Lower lobe of right lung (tissue), 2 donors: ENCODE data around the gene CCDC47. TPM values are rescaled to one million over a fixed set of nuclear protein-coding genes. Genes with fewer than 3 reads are reported as not detected.
A peak's percentile ranks its signal among the peaks of the same experiment; 100 is the strongest.

Experiments
- ATAC-seq, 2 donors: fragments of 200-7000 bp; cut with Tn5 transposase; one replicate each; pipeline ENCODE4 v1.9.1; 2020 to 2022; ENCODE audit warnings: mild to moderate bottlenecking in 2 of 2, moderate library complexity in 2 of 2
- DNase-seq: peaks from one replicate; pipeline ENCODE4 v3.0.0-alpha.2; 2020
- H3K27ac ChIP-seq: fragments of 200-600 bp; one replicate; pipeline ENCODE4 v1.8.0; 2022
- H3K27me3 ChIP-seq: fragments of 200-600 bp; one replicate; pipeline ENCODE4 v1.8.0; 2022; ENCODE audit warnings: low read depth
- H3K36me3 ChIP-seq: fragments of 200-600 bp; one replicate; pipeline ENCODE4 v1.8.0; 2022; ENCODE audit warnings: mild to moderate bottlenecking
- H3K4me1 ChIP-seq: fragments of 200-600 bp; one replicate; pipeline ENCODE4 v1.8.0; 2022
- H3K4me3 ChIP-seq: fragments of 200-600 bp; one replicate; pipeline ENCODE4 v1.8.0; 2022; ENCODE audit warnings: mild to moderate bottlenecking
- H3K9me3 ChIP-seq: fragments of 200-600 bp; one replicate; pipeline ENCODE4 v1.8.0; 2022
- intact Hi-C: fragments of 100-400 bp; cut with DNase I; formaldehyde crosslinking; loops from one replicate; pipeline ENCODE4 v1.11.0; 2022
- total RNA-seq: library from RNA; stranded (reverse); fragmentation: NEBNext Ultra II Directional; extraction: Animal tissue kit (Norgen Biotek cat#: 25700); gene quantifications from one replicate; pipeline ENCODE4 v1.2.1, GENCODE V29; 2021
- TF ChIP-seq, protein P1 (sequence below): fragments of 200-600 bp; IDR thresholded peaks from one replicate; pipeline ENCODE4 v1.8.0; 2022; ENCODE audit warnings: antibody characterized with exemption, mild to moderate bottlenecking
- donor health status: DM: no; HTN: yes; CAD: no; lungs with severe emphysema.

Gene CCDC47
- total RNA-seq, 1 donor from 2014 or later, result 80.2 TPM

DNA sequence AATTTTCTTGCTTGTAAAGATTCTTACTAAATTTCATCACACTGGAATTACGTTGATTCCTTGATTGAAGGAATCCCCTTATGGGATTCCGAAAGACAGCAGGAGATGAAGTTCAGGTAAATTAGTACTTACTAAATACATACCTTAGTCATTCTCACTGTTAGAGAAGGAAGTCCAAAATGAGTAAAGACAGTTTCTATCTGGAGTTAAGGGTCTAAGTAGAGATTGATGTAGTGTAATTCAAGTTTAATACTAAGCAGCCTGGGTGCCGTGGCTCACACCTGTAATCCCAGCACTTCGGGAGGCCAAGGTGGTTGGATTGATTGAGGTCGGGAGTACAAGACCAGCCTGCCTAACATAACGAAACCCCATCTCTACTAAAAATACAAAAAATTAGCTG, 10.1 kb upstream of the CCDC47 start:
- H3K36me3 ChIP-seq, result peaks cover 57% of the 10 kb centered on the region

DNA sequence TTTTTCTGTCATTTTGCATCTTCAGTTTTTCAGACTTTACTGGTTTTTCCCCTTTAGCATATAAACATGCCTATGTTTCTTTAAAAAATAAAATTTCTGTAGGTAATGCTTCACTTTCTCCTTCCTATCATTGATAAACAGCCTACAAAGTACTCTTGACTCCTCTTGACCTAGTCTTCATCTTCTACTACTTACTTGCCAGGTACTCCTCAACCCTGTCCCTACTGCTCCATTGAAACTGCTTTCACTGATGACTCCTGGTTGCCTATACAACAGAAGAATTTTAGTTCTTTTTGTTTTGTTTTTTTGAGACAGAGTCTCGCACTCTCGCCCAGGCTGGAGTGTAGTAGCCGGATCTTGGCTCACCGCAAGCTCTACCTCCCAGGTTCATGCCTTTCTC, 7.5 kb upstream of the CCDC47 start:
- TF ChIP-seq, protein P1, sequence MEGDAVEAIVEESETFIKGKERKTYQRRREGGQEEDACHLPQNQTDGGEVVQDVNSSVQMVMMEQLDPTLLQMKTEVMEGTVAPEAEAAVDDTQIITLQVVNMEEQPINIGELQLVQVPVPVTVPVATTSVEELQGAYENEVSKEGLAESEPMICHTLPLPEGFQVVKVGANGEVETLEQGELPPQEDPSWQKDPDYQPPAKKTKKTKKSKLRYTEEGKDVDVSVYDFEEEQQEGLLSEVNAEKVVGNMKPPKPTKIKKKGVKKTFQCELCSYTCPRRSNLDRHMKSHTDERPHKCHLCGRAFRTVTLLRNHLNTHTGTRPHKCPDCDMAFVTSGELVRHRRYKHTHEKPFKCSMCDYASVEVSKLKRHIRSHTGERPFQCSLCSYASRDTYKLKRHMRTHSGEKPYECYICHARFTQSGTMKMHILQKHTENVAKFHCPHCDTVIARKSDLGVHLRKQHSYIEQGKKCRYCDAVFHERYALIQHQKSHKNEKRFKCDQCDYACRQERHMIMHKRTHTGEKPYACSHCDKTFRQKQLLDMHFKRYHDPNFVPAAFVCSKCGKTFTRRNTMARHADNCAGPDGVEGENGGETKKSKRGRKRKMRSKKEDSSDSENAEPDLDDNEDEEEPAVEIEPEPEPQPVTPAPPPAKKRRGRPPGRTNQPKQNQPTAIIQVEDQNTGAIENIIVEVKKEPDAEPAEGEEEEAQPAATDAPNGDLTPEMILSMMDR, result no peak
- no peaks in the 10 kb centered on the region for H3K9me3 ChIP-seq
- no peak overlapping the region for H3K27ac ChIP-seq
- no peak for DNase-seq
- H3K27me3 ChIP-seq, result no peaks in the 10 kb centered on the region
- H3K36me3 ChIP-seq, result peaks cover 50% of the 10 kb centered on the region
- no peak overlapping the region for H3K4me3 ChIP-seq
- peaks cover 53% of the 10 kb centered on the region for H3K4me1 ChIP-seq
- ATAC-seq, result peak; percentile 43 to 62
- intact Hi-C loops, result no loop called here

More for the DNA sequence above, 10.1 kb upstream of the CCDC47 start:
- DNase-seq, result no peak
- peaks cover 30% of the 10 kb centered on the region for H3K4me1 ChIP-seq
- TF ChIP-seq, protein P1, result no peak
- no peak for ATAC-seq
- H3K9me3 ChIP-seq, result no peaks in the 10 kb centered on the region
- no peak overlapping the region for H3K27ac ChIP-seq
- intact Hi-C loops, result no loop called here
- no peaks in the 10 kb centered on the region for H3K27me3 ChIP-seq
- H3K4me3 ChIP-seq, result no peak overlapping the region

DNA sequence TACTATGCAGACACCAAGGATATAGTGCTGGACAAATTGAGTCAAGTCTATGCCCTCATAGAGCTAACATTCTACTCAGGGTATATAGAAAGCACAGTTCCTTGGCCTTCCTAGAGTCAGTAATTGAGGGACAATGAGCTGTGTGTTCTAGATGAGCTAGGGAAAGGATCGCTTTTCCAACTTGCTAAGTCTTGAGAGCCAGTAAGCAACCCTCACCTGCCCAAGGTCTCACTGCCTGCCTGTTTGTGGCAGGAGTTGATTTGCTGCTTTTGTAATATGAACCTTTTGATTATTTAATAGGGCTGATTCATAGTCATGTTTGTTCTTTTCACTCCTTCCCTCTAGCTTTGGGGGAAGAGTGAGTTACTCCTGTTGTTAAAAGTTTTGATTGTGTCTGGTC, 7.1 kb upstream of the CCDC47 start:
- Histone ChIP-seq H3K9me3 (no peaks in the 10 kb centered on the region), H3K36me3 (peaks cover 47% of the 10 kb centered on the region), H3K4me1 (peaks cover 57% of the 10 kb centered on the region), H3K27me3 (no peaks in the 10 kb centered on the region), H3K27ac (no peak overlapping the region), H3K4me3 (no peak overlapping the region)
- TF ChIP-seq, protein P1, result no peak
- intact Hi-C loops, result no loop called here
- DNase-seq (no peak), ATAC-seq (peak; percentile 38 to 57)

DNA sequence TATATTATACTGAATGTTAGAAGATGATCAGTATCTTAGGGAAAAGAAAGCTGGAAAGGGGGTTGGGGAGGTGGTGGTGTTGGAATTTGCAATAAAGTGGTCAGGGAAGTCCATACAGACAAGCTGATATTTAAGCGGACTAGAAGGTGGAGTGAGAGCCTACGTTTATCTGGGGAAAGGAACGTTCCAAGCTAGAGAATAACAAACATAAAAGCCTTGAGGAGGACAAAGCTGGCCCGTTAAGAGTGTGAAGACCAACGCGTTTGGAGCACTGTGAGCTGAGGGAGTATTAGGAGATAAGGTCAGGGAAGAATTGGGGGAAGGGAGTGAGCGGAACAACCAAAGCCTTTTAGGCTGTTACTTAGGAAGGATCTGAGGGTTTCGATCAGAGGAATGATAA, 2.0 kb upstream of the CCDC47 start:
- intact Hi-C loops, result no loop called here
- peak overlapping the region; percentile 96 for H3K27ac ChIP-seq
- peak overlapping the region; percentile 87 for H3K4me3 ChIP-seq
- no peaks in the 10 kb centered on the region for H3K27me3 ChIP-seq
- ATAC-seq (no peak), DNase-seq (no peak)
- TF ChIP-seq, protein P1, result no peak
- no peaks in the 10 kb centered on the region for H3K9me3 ChIP-seq
- H3K36me3 ChIP-seq, result peaks cover 30% of the 10 kb centered on the region
- peaks cover 61% of the 10 kb centered on the region for H3K4me1 ChIP-seq

DNA sequence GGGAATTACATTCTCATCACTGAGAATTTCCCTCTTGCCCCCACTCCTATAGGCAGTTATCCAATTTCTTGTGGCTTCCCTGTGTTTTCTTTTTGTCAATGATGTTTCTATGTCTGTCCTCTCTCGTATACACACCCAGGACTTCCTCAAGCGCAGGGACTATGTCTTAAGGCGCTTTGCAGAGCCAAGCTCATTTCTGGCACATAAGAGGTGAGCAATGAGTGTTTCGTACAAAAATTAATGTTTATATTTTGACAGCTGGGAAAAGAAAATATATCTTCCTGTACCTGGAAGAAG, 1.5 kb upstream of the CCDC47 start:
- Histone ChIP-seq H3K36me3 (peaks cover 30% of the 10 kb centered on the region), H3K27me3 (no peaks in the 10 kb centered on the region), H3K4me3 (peak overlapping the region; percentile 87), H3K4me1 (peaks cover 63% of the 10 kb centered on the region), H3K9me3 (no peaks in the 10 kb centered on the region), H3K27ac (peak overlapping the region; percentile 96)
- intact Hi-C loops, result no loop called here
- TF ChIP-seq, protein P1, result no peak
- DNase-seq (no peak), ATAC-seq (no peak)
